Measurements from ENCODE around the gene HOMEZ.
A peak's percentile ranks its signal among the peaks of the same experiment; 100 is the strongest.

HOMEZ gene

GRCh38 chr14:23286902-23287479 lies 1.1 kb upstream of the HOMEZ start:
- no peak for DNase-seq
- Histone ChIP-seq H3K27me3 (replicated peaks; ENCODE audit: insufficient read depth, low read length) (no peaks in the 10 kb centered on the region), H3K9ac (ENCODE audit: low read length) (peak overlapping the region; percentile 67; the same call in 1 of the 2 replicates), H2AFZ (ENCODE audit: low read length) (peak overlapping the region; percentile 65; the same call in 1 of the 2 replicates), H3K4me1 (ENCODE audit: low read length) (no peaks in the 10 kb centered on the region; the same call in 1 of the 2 replicates), H3K9me3 (replicated peaks; ENCODE audit: insufficient read depth, low read length) (no peaks in the 10 kb centered on the region), H3F3A (ENCODE audit: insufficient read depth, low read length) (peaks cover 6% of the 10 kb centered on the region), H3K9me2 (replicated peaks; ENCODE audit: insufficient read depth, low read length) (no peaks in the 10 kb centered on the region), H4K20me1 (ENCODE audit: insufficient read depth, low read length) (no peaks in the 10 kb centered on the region), H3K4me3 (ENCODE audit: low read length) (peak overlapping the region; percentile 86), H3K4me2 (ENCODE audit: low read depth, low read length) (peak overlapping the region; percentile 76), H3K27ac (ENCODE audit: low read length) (peak overlapping the region; percentile 59; the same call in 1 of the 2 replicates), H3K36me3 (replicated peaks; ENCODE audit: insufficient read depth, low read length) (no peaks in the 10 kb centered on the region), H3K79me2 (ENCODE audit: low read length) (peaks cover 19% of the 10 kb centered on the region)
- TF ChIP-seq EZH2phosphoT487 (IDR thresholded peaks at IDR 0.05; ENCODE audit: low read length) (no peak), CTCF (IDR thresholded peaks at IDR 0.05; ENCODE audit: low read length) (no peak), EZH2 (optimal IDR thresholded peaks at IDR 0.05; ENCODE audit: low read depth, low read length) (no peak)

GRCh38 chr14:23285530-23286019 lies 357 bp downstream of the HOMEZ start:
- Histone ChIP-seq H3K9me3 (replicated peaks; ENCODE audit: insufficient read depth, low read length) (no peaks in the 10 kb centered on the region), H3K4me2 (ENCODE audit: low read depth, low read length) (peak overlapping the region; percentile 54; the same call in 1 of the 2 replicates), H3K9me2 (replicated peaks; ENCODE audit: insufficient read depth, low read length) (no peaks in the 10 kb centered on the region), H3K79me2 (ENCODE audit: low read length) (peaks cover 19% of the 10 kb centered on the region), H3K4me1 (ENCODE audit: low read length) (no peaks in the 10 kb centered on the region; the same call in 1 of the 2 replicates), H3K27me3 (replicated peaks; ENCODE audit: insufficient read depth, low read length) (no peaks in the 10 kb centered on the region), H3K36me3 (replicated peaks; ENCODE audit: insufficient read depth, low read length) (no peaks in the 10 kb centered on the region), H3K4me3 (ENCODE audit: low read length) (peak overlapping the region; percentile 86), H3K9ac (ENCODE audit: low read length) (peak overlapping the region; percentile 72), H4K20me1 (ENCODE audit: insufficient read depth, low read length) (no peaks in the 10 kb centered on the region), H3F3A (ENCODE audit: insufficient read depth, low read length) (peaks cover 6% of the 10 kb centered on the region), H3K27ac (ENCODE audit: low read length) (peak overlapping the region; percentile 48; the same call in 1 of the 2 replicates), H2AFZ (ENCODE audit: low read length) (peak overlapping the region; percentile 58)
- DNase-seq, result no peak
- no peak for TF ChIP-seq CTCF (IDR thresholded peaks at IDR 0.05; ENCODE audit: low read length)
- no peak for TF ChIP-seq EZH2phosphoT487 (IDR thresholded peaks at IDR 0.05; ENCODE audit: low read length)
- no peak for TF ChIP-seq EZH2 (optimal IDR thresholded peaks at IDR 0.05; ENCODE audit: low read depth, low read length)

GRCh38 chr14:23284654-23285529 lies 1.0 kb downstream of the HOMEZ start:
- Histone ChIP-seq H2AFZ (ENCODE audit: low read length) (peak overlapping the region; percentile 58), H3K9me3 (replicated peaks; ENCODE audit: insufficient read depth, low read length) (no peaks in the 10 kb centered on the region), H3K4me1 (ENCODE audit: low read length) (no peaks in the 10 kb centered on the region; the same call in 1 of the 2 replicates), H3K27me3 (replicated peaks; ENCODE audit: insufficient read depth, low read length) (no peaks in the 10 kb centered on the region), H3K9me2 (replicated peaks; ENCODE audit: insufficient read depth, low read length) (no peaks in the 10 kb centered on the region), H3K4me2 (ENCODE audit: low read depth, low read length) (peak overlapping the region; percentile 54), H3K36me3 (replicated peaks; ENCODE audit: insufficient read depth, low read length) (no peaks in the 10 kb centered on the region), H3K9ac (ENCODE audit: low read length) (peak overlapping the region; percentile 72; the same call in 1 of the 2 replicates), H3K27ac (ENCODE audit: low read length) (peak overlapping the region; percentile 48; the same call in 1 of the 2 replicates), H4K20me1 (ENCODE audit: insufficient read depth, low read length) (no peaks in the 10 kb centered on the region), H3K4me3 (ENCODE audit: low read length) (peak overlapping the region; percentile 86), H3K79me2 (ENCODE audit: low read length) (peaks cover 19% of the 10 kb centered on the region), H3F3A (ENCODE audit: insufficient read depth, low read length) (peaks cover 6% of the 10 kb centered on the region)
- peak; percentile 22 for DNase-seq
- TF ChIP-seq CTCF (IDR thresholded peaks at IDR 0.05; ENCODE audit: low read length) (no peak), EZH2phosphoT487 (IDR thresholded peaks at IDR 0.05; ENCODE audit: low read length) (no peak)
